A549 (cell line): ENCODE measurements around the gene BOK. TPM values are rescaled to one million over a fixed set of nuclear protein-coding genes. Genes with fewer than 3 reads are reported as not detected.

ENCODE experiments used
- ATAC-seq, 2 experiments: fragments of 200-7000 bp in 1 of 2; fragments of >200 bp in 1 of 2; cut with Nextera tagmentation in 1 of 2; cut with Tn5 transposase in 1 of 2; 3 replicates each; pipeline versions ENCODE4 v1.8.0 to v1.9.1; 2018 to 2020; ENCODE audit warnings: mild to moderate bottlenecking in 1 of 2, moderate library complexity in 1 of 2
- CTCF ChIA-PET: fragments of 300-600 bp; sonication (Branson Sonifier 250); formaldehyde crosslinking; extraction: SDS; loops from one replicate; lab custom pipeline; 2021; ENCODE audit warnings: antibody characterized with exemption, inconsistent platforms; lab: Yijun Ruan, JAX
- POLR2A ChIA-PET: fragments of 350-600 bp; formaldehyde crosslinking; extraction: SDS; loops from one replicate; lab custom pipeline; 2021; ENCODE audit warnings: antibody characterized with exemption, inconsistent platforms; lab: Yijun Ruan, JAX
- DNase-seq, 2 experiments: peaks; one replicate each; pipeline versions ENCODE4 v3.0.0 to v3.0.0-alpha.2; 2011 to 2016; ENCODE audit warnings: low read depth in 1 of 2, low spot score in 1 of 2
- FAIRE-seq: peaks from 2 replicates; lab custom pipeline; 2011; peaks lifted over from hg19 to GRCh38; lab: Jason Lieb, UNC
- H3K27ac ChIP-seq, 2 experiments: fragments of >200 bp; sonication (Bioruptor Twin); formaldehyde crosslinking; 3 replicates each; pipeline ENCODE4 v1.5.1; 2016 to 2017
- H3K4me1 ChIP-seq: fragments of >200 bp; sonication (Bioruptor Twin); formaldehyde crosslinking; 3 replicates; pipeline ENCODE4 v1.6.1; 2016
- H3K4me2 ChIP-seq: fragments of >200 bp; sonication (Bioruptor Twin); formaldehyde crosslinking; 3 replicates; pipeline ENCODE4 v1.6.1; 2016
- H3K4me3 ChIP-seq: fragments of >200 bp; sonication (Bioruptor Twin); formaldehyde crosslinking; 3 replicates; pipeline ENCODE4 v1.5.1; 2016
- H3K9me3 ChIP-seq: fragments of >200 bp; sonication (Bioruptor Twin); formaldehyde crosslinking; 3 replicates; pipeline ENCODE4 v1.6.1; 2016
- CBX8 ChIP-seq: fragments of 200-600 bp; sonication (generic); IDR thresholded peaks from 2 replicates; pipeline ENCODE4 v1.6.1; 2016
- CHD2 ChIP-seq: fragments of 150-350 bp; IDR thresholded peaks from 2 replicates; pipeline ENCODE4 v1.6.1; 2014; ENCODE audit warnings: low read length; ENCODE audit not compliant: partially characterized antibody
- CHD4 ChIP-seq: fragments of 200-600 bp; sonication (generic); IDR thresholded peaks from 2 replicates; pipeline ENCODE4 v1.6.1; 2016; ENCODE audit warnings: antibody characterized with exemption, mild to moderate bottlenecking, borderline replicate concordance
- EP300 ChIP-seq, 2 experiments: fragments of >200 bp; sonication (Bioruptor Twin); formaldehyde crosslinking; IDR thresholded peaks; 2 replicates in 1 of 2; 3 replicates in 1 of 2; pipeline ENCODE4 v1.6.1; 2016 to 2017
- ESRRA ChIP-seq: fragments of 150-350 bp; IDR thresholded peaks from 2 replicates; pipeline ENCODE4 v1.6.1; 2014; ENCODE audit warnings: mild to moderate bottlenecking, low read length, borderline replicate concordance
- FOSB ChIP-seq: fragments of 250-450 bp; sonication (Bioruptor Pico); IDR thresholded peaks from 2 replicates; pipeline ENCODE4 v1.5.0; 2020; ENCODE audit warnings: mild to moderate bottlenecking, moderate library complexity
- FOSL2 ChIP-seq, 2 experiments: fragments of 450-650 bp in 1 of 2; fragments of >200 bp in 1 of 2; sonication (Bioruptor Twin) in 1 of 2; formaldehyde crosslinking; IDR thresholded peaks; 2 replicates each; pipeline versions ENCODE4 v1.5.0 to v1.6.1; 2016 to 2020; ENCODE audit warnings: mild to moderate bottlenecking in 1 of 2, moderate library complexity in 1 of 2
- HEYL ChIP-seq: fragments of 250-450 bp; sonication (Bioruptor Pico); IDR thresholded peaks from 2 replicates; pipeline ENCODE4 v1.8.0; 2021; ENCODE audit warnings: mild to moderate bottlenecking, moderate library complexity
- HOXA7 ChIP-seq: fragments of 250-450 bp; sonication (Bioruptor Pico); IDR thresholded peaks from 2 replicates; pipeline ENCODE4 v1.5.0; 2020; ENCODE audit warnings: mild to moderate bottlenecking, moderate library complexity
- HOXB13 ChIP-seq: fragments of 250-450 bp; sonication (Bioruptor Pico); IDR thresholded peaks from 2 replicates; pipeline ENCODE4 v1.5.0; 2020; ENCODE audit warnings: low read depth, mild to moderate bottlenecking, moderate library complexity
- JUNB ChIP-seq: fragments of >200 bp; sonication (Bioruptor Twin); formaldehyde crosslinking; IDR thresholded peaks from 2 replicates; pipeline ENCODE4 v1.6.1; 2016
- KDM5A ChIP-seq: fragments of 200-600 bp; sonication (generic); IDR thresholded peaks from 2 replicates; pipeline ENCODE4 v1.6.1; 2016; ENCODE audit warnings: antibody characterized with exemption, mild to moderate bottlenecking
- MAFK ChIP-seq: fragments of 450-650 bp; IDR thresholded peaks from 2 replicates; pipeline ENCODE4 v1.6.1; 2014; ENCODE audit not compliant: partially characterized antibody
- MAZ ChIP-seq: fragments of 150-350 bp; IDR thresholded peaks from 2 replicates; pipeline ENCODE4 v1.6.1; 2014; ENCODE audit warnings: antibody characterized with exemption, low read depth, low read length, borderline replicate concordance
- MYC ChIP-seq: IDR thresholded peaks from 2 replicates; pipeline ENCODE4 v1.6.1; 2012; ENCODE audit warnings: mild to moderate bottlenecking, inconsistent platforms, low read length, improper control_type of control experiment, borderline replicate concordance
- NPAS2 ChIP-seq: fragments of 250-450 bp; sonication (Bioruptor Pico); IDR thresholded peaks from 2 replicates; pipeline ENCODE4 v1.8.0; 2022; ENCODE audit warnings: mild to moderate bottlenecking, moderate library complexity, borderline replicate concordance
- PHF8 ChIP-seq: fragments of 200-600 bp; sonication (generic); IDR thresholded peaks from 2 replicates; pipeline ENCODE4 v1.6.1; 2016; ENCODE audit warnings: low read depth, mild to moderate bottlenecking, antibody characterized with exemption, moderate library complexity, borderline replicate concordance
- POLR2AphosphoS2 ChIP-seq: conservative IDR thresholded peaks from 2 replicates; pipeline ENCODE4 v1.6.1; 2012; ENCODE audit warnings: low read length, improper control_type of control experiment, inconsistent platforms
- ZFP36 ChIP-seq: fragments of 450-650 bp; IDR thresholded peaks from 2 replicates; pipeline ENCODE4 v1.6.1; 2014; ENCODE audit warnings: borderline replicate concordance; ENCODE audit not compliant: partially characterized antibody
- ZSCAN20 ChIP-seq: fragments of 250-450 bp; sonication (Bioruptor Pico); IDR thresholded peaks from 2 replicates; pipeline ENCODE4 v1.8.0; 2022; ENCODE audit warnings: mild to moderate bottlenecking, moderate library complexity
- WGBS: methylation state at CpG from one replicate; pipeline ENCODE4 v1.1.6; 2017; ENCODE audit errors: missing lambda C conversion rate; 5-methylcytosine and 5-hydroxymethylcytosine counted together
- polyA plus RNA-seq, 4 experiments: library from polyadenylated mRNA; depleted of rRNA in 3 of 4; stranded (reverse); fragments of >200 nt; fragmentation: RNase III in 1 of 4; extraction: RNeasy Plus Mini Kit Qiagen cat#74134 plus additional on column Dnase treatment in 1 of 4; gene quantifications; 2 replicates in 3 of 4; 3 replicates in 1 of 4; pipeline ENCODE4 v1.2.3, GENCODE V29; 2011 to 2017
- TF ChIP-seq, protein P1 (sequence below): IDR thresholded peaks from 2 replicates; pipeline ENCODE4 v1.6.1; 2012
- TF ChIP-seq, protein P2 (sequence below): IDR thresholded peaks from 2 replicates; pipeline ENCODE4 v1.6.1; 2012; ENCODE audit warnings: low read depth, borderline replicate concordance
- TF ChIP-seq, protein P3 (sequence below): fragments of 150-350 bp; IDR thresholded peaks from 2 replicates; pipeline ENCODE4 v1.6.1; 2014; ENCODE audit warnings: low read depth, mild to moderate bottlenecking, low read length

Gene BOK
- polyA plus RNA-seq, 2 of the 4 experiments (the other 2 are of a cell fraction): 5.0 to 12.6 TPM

DNA sequence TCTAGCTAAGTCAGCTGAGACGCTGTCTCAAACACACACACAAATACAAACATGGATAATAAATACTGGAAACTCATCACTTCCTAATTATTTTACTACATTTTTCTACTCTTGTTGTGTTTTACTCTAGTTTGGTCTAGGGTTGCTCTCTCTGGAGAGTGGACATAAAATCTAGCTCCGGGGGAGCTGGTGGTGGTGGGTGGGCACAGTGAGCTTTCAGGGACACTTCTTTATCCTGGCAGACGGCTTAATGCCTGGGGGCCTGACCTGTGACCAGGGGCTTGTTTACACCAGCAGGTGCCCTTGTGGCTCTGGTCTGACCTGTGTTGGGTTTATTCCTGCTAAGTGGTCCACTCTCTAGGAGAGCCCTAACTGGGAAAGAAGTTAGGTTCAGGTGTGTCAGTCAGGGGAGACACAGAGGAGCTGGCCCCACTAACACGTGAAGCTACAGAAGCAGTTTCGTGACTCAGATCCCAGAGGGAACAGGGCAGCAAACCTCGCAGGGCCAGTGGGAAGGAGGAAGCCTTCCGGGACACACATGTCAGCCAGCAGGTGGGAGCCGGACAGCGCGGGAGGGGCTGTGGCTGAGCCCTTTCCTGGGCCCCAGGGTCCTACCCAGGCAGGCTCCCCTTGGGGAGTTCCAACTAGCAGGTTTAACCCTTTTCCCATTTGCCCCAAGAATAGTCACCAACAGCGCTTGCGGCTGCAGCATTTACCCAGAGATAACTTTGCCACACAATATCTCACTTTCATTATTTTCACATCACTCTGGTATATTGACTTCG, 22.5 kb upstream of the BOK start:
- ChIA-PET POLR2A (no interaction called here), CTCF (interaction anchor here (0.7 kb wide), 1 partner anchor 10 kb away, joined by 3 read pairs; no protein-coding TSS in a partner anchor)
- H3K4me1 ChIP-seq: no peaks in the 10 kb centered on the region; the same call in 2 of the 3 replicates
- FAIRE-seq (no peak), ATAC-seq (no peak; a peak in 1 of 6 replicates), DNase-seq (no peak)
- no peak overlapping the region for H3K4me3 ChIP-seq
- no peak overlapping the region for H3K4me2 ChIP-seq
- 51% methylated on average over 13 of the region's 13 CpGs for WGBS
- TF ChIP-seq EP300 (IDR thresholded peaks at IDR 0.05) (no peak), PHF8 (no peak), NPAS2 (CRISPR knock-in tag) (no peak), CHD4 (no peak), ESRRA (no peak)
- no peak overlapping the region for H3K27ac ChIP-seq
- no peaks in the 10 kb centered on the region for H3K9me3 ChIP-seq

DNA sequence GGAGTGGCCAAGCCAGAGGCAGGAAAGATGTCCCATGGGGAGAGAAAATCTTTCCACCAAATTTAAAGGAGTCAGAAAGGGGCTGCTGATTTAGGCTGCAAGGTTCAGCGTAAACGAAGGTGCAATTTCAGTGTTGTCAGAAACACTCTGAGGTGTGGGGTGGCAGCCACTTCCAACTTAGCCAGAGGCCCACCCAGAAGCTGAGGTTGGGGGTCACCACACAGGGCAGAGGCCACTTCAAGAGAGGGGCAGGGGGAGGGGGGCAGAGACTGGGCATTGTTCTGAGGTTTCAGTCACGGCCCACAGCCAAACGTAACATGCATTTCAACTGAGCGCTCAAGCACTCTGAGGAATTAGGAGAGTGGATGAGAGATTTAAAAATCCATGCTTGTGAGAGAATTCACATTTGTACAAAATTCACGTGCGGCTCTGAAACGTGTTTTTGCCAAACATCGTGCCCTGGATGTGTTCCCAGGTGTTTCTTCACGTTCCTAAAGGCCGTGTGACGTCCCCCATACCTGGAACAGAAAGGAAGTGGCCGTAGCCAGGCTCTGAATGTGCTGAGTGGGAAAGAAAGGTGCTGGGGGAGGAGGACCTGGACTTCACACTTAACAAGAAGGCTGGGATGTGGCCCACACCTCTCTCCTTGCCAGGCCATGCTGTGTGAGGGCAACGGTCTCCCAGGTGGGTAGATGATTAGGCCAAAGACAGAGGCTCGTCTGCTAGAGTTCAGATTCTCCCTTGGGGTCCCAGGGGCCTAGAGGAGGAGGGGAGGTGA, 19.5 kb upstream of the BOK start:
- Histone ChIP-seq H3K4me3 (no peak overlapping the region), H3K4me1 (peaks cover 7% of the 10 kb centered on the region; the same call in 2 of the 3 replicates), H3K27ac (no peak overlapping the region), H3K4me2 (no peak overlapping the region), H3K9me3 (no peaks in the 10 kb centered on the region)
- DNase-seq (no peak), FAIRE-seq (no peak), ATAC-seq (no peak)
- WGBS: 85% methylated on average over 15 of the region's 15 CpGs
- ChIA-PET CTCF (interaction anchor here (0.7 to 0.8 kb wide), 2 partner anchors 37 to 59 kb away, joined by 3 read pairs; no protein-coding TSS in a partner anchor), POLR2A (no interaction called here)
- TF ChIP-seq ZSCAN20 (CRISPR knock-in tag): no peak
- no peak for TF ChIP-seq HOXB13 (CRISPR knock-in tag)
- no peak for TF ChIP-seq MAZ
- TF ChIP-seq CBX8: no peak
- TF ChIP-seq KDM5A: no peak
- no peak for TF ChIP-seq CHD2
- no peak for TF ChIP-seq ZFP36
- TF ChIP-seq MAFK: no peak
- no peak for TF ChIP-seq FOSL2 (IDR thresholded peaks at IDR 0.05)
- TF ChIP-seq FOSL2 (CRISPR knock-in tag; IDR thresholded peaks at IDR 0.05): no peak
- no peak for TF ChIP-seq POLR2AphosphoS2
- no peak for TF ChIP-seq NPAS2 (CRISPR knock-in tag)
- TF ChIP-seq, protein P1, sequence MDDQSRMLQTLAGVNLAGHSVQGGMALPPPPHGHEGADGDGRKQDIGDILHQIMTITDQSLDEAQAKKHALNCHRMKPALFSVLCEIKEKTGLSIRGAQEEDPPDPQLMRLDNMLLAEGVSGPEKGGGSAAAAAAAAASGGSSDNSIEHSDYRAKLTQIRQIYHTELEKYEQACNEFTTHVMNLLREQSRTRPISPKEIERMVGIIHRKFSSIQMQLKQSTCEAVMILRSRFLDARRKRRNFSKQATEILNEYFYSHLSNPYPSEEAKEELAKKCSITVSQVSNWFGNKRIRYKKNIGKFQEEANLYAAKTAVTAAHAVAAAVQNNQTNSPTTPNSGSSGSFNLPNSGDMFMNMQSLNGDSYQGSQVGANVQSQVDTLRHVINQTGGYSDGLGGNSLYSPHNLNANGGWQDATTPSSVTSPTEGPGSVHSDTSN: no peak
- TF ChIP-seq HOXA7: no peak
- TF ChIP-seq FOSB (CRISPR knock-in tag): no peak
- TF ChIP-seq, protein P2, sequence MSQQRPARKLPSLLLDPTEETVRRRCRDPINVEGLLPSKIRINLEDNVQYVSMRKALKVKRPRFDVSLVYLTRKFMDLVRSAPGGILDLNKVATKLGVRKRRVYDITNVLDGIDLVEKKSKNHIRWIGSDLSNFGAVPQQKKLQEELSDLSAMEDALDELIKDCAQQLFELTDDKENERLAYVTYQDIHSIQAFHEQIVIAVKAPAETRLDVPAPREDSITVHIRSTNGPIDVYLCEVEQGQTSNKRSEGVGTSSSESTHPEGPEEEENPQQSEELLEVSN: no peak
- TF ChIP-seq, protein P3, sequence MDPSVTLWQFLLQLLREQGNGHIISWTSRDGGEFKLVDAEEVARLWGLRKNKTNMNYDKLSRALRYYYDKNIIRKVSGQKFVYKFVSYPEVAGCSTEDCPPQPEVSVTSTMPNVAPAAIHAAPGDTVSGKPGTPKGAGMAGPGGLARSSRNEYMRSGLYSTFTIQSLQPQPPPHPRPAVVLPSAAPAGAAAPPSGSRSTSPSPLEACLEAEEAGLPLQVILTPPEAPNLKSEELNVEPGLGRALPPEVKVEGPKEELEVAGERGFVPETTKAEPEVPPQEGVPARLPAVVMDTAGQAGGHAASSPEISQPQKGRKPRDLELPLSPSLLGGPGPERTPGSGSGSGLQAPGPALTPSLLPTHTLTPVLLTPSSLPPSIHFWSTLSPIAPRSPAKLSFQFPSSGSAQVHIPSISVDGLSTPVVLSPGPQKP: no peak
- no peak for TF ChIP-seq HEYL (CRISPR knock-in tag)
- TF ChIP-seq JUNB: no peak
- no peak for TF ChIP-seq MYC
